Neural progenitor cell (in vitro differentiated cells): ENCODE data around the gene DTNB.

Experiments
- EZH2 ChIP-seq: fragments of 200-600 bp; sonication (generic); IDR thresholded peaks from 2 replicates; pipeline ENCODE4 v1.6.1; 2017; ENCODE audit warnings: antibody characterized with exemption, mild to moderate bottlenecking, moderate library complexity
- EZH2phosphoT487 ChIP-seq: fragments of 200-600 bp; sonication (generic); IDR thresholded peaks from 2 replicates; pipeline ENCODE4 v1.6.1; 2017; ENCODE audit warnings: antibody characterized with exemption
- TF ChIP-seq, protein P1 (sequence below): fragments of 200-600 bp; sonication (generic); IDR thresholded peaks from 2 replicates; pipeline ENCODE4 v1.5.1; 2017; ENCODE audit warnings: antibody characterized with exemption, mild to moderate bottlenecking

DNA sequence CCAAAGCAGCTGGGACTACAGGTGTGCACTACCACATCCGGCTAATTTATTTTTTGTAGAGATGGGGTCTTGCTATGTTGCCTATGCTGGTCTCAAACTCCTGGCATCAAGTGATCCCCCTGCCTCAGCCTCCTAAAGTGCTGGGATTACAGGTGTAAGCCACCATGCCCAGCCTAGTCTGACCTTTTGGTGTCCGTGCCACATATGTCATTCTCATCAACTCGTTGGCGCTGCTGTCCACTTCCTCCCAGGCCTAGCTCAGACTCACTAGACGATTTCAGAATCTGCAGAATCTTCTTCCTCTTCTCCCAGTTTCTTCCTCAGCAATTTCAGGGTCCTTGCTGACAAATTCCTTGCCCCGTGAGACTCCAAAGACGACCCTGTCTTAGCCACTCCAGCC, 291.9 kb downstream of the DTNB start:
- TF ChIP-seq, protein P1, sequence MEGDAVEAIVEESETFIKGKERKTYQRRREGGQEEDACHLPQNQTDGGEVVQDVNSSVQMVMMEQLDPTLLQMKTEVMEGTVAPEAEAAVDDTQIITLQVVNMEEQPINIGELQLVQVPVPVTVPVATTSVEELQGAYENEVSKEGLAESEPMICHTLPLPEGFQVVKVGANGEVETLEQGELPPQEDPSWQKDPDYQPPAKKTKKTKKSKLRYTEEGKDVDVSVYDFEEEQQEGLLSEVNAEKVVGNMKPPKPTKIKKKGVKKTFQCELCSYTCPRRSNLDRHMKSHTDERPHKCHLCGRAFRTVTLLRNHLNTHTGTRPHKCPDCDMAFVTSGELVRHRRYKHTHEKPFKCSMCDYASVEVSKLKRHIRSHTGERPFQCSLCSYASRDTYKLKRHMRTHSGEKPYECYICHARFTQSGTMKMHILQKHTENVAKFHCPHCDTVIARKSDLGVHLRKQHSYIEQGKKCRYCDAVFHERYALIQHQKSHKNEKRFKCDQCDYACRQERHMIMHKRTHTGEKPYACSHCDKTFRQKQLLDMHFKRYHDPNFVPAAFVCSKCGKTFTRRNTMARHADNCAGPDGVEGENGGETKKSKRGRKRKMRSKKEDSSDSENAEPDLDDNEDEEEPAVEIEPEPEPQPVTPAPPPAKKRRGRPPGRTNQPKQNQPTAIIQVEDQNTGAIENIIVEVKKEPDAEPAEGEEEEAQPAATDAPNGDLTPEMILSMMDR = no peak
- TF ChIP-seq EZH2 (no peak), EZH2phosphoT487 (no peak)
